ENCODE data around the gene MLLT6.

The MLLT6 gene

GRCh38 chr17:38704606-38705522, at the start of gene MLLT6:
Gene MLLT6, plus strand, starts transcription at chr17:38705273. Its CDS starts 360 bp downstream, at chr17:38705633.
- DNase-seq (ENCODE audit: low read depth): peak; percentile 74

- no peak for DNase-seq (ENCODE audit: low read depth)
These were observed 47.9 kb upstream of the MLLT6 start for GRCh38 chr17:38656959-38657823.

GRCh38 chr17:38657824-38658740, 47.0 kb upstream of the MLLT6 start:
- DNase-seq (ENCODE audit: low read depth): no peak

- DNase-seq (ENCODE audit: low read depth): no peak
These were observed 46.2 kb upstream of the MLLT6 start for GRCh38 chr17:38658741-38659345.

GRCh38 chr17:38659415-38659814, 45.7 kb upstream of the MLLT6 start:
- no peak for DNase-seq (ENCODE audit: low read depth)

GRCh38 chr17:38660097-38661025, 44.7 kb upstream of the MLLT6 start:
- no peak for DNase-seq (ENCODE audit: low read depth)

GRCh38 chr17:38663125-38663751, 41.8 kb upstream of the MLLT6 start:
- peak; percentile 58 for DNase-seq (ENCODE audit: low read depth)

- no peak for DNase-seq (ENCODE audit: low read depth)
These were observed 41.0 kb upstream of the MLLT6 start for GRCh38 chr17:38663964-38664644.

GRCh38 chr17:38667099-38667786, 37.8 kb upstream of the MLLT6 start:
- peak; percentile 67 for DNase-seq (ENCODE audit: low read depth)

- no peak for DNase-seq (ENCODE audit: low read depth)
These were observed 37.3 kb upstream of the MLLT6 start for GRCh38 chr17:38667787-38668122.

GRCh38 chr17:38669520-38669919, 35.6 kb upstream of the MLLT6 start:
- DNase-seq (ENCODE audit: low read depth): no peak

GRCh38 chr17:38671939-38672720, 32.9 kb upstream of the MLLT6 start:
- DNase-seq (ENCODE audit: low read depth): no peak

- DNase-seq (ENCODE audit: low read depth): no peak
These were observed 32.0 kb upstream of the MLLT6 start for GRCh38 chr17:38672788-38673706.

GRCh38 chr17:38673707-38674013, 31.4 kb upstream of the MLLT6 start:
- DNase-seq (ENCODE audit: low read depth): peak; percentile 22

GRCh38 chr17:38674014-38674748, 30.9 kb upstream of the MLLT6 start:
- DNase-seq (ENCODE audit: low read depth): no peak
